Tibial nerve (tissue), 4 donors: ENCODE measurements around the gene NTPCR. TPM values are rescaled to one million over a fixed set of nuclear protein-coding genes. Genes with fewer than 3 reads are reported as not detected.
A peak's percentile ranks its signal among the peaks of the same experiment; 100 is the strongest.
"Not testable (repeated sequence)": the region's sequence is repeated elsewhere in the genome, so short reads cannot be mapped to it uniquely, and the experiment has no call there.

ENCODE experiments used
- DNase-seq, 2 donors: peaks; one replicate each; pipeline ENCODE4 v3.0.0-alpha.2; 2019; ENCODE audit warnings: low spot score in 2 of 2
- H3K27ac ChIP-seq, 4 donors: fragments of 200-600 bp; sonication (generic) in 3 of 4; one replicate each; pipeline ENCODE4 v1.5.1; 2017 to 2019; ENCODE audit warnings: mild to moderate bottlenecking in 1 of 4
- H3K27me3 ChIP-seq, 2 donors: fragments of 200-600 bp; sonication (generic) in 1 of 2; one replicate each; pipeline versions ENCODE4 v1.5.1 to v1.6.0; 2017 to 2019
- H3K36me3 ChIP-seq, 3 donors: fragments of 200-600 bp; sonication (generic); one replicate each; pipeline ENCODE4 v1.5.1; 2018 to 2019
- H3K4me1 ChIP-seq, 4 donors: fragments of 200-600 bp; sonication (generic) in 3 of 4; one replicate each; pipeline ENCODE4 v1.5.1; 2017 to 2019
- H3K4me3 ChIP-seq, 4 donors: fragments of 200-600 bp; sonication (generic) in 3 of 4; one replicate each; pipeline ENCODE4 v1.5.1; 2017 to 2019; ENCODE audit warnings: mild to moderate bottlenecking in 1 of 4, moderate library complexity in 1 of 4
- H3K9me3 ChIP-seq, 4 donors: fragments of 200-600 bp; sonication (generic) in 3 of 4; one replicate each; pipeline ENCODE4 v1.5.1; 2017 to 2019
- CTCF ChIP-seq, 5 experiments: fragments of 200-600 bp in 3 of 5; fragments of 450-650 bp in 2 of 5; sonication (generic) in 3 of 5; IDR thresholded peaks; one replicate each; pipeline ENCODE4 v1.5.1; 2016 to 2019; ENCODE audit warnings: antibody characterized with exemption in 5 of 5, mild to moderate bottlenecking in 3 of 5, moderate library complexity in 2 of 5
- EP300 ChIP-seq, 2 donors: sonication (generic); formaldehyde crosslinking; IDR thresholded peaks; one replicate each; pipeline ENCODE4 v1.6.1; 2017; ENCODE audit warnings: antibody characterized with exemption in 2 of 2, mild to moderate bottlenecking in 1 of 2
- POLR2A ChIP-seq, 2 donors: fragments of 450-650 bp; IDR thresholded peaks; one replicate each; pipeline ENCODE4 v1.6.1; 2017; ENCODE audit warnings: antibody characterized with exemption in 2 of 2, mild to moderate bottlenecking in 2 of 2, moderate library complexity in 2 of 2
- WGBS, 2 donors: methylation state at CpG; one replicate each; pipeline ENCODE4 v1.1.5; 2018; 5-methylcytosine and 5-hydroxymethylcytosine counted together
- total RNA-seq, 4 donors: library from RNA; depleted of rRNA; stranded (reverse); fragments of >200 nt; gene quantifications; one replicate each; pipeline ENCODE4 v1.1.0, GENCODE V29; 2016

NTPCR gene
- total RNA-seq, 4 donors from 2014 or later, result 16.5 to 20.0 (median 18.6) TPM

GRCh38 chr1:232999956-233000625, 49.7 kb downstream of the NTPCR start:
- Histone ChIP-seq H3K4me3 (no peak overlapping the region), H3K4me1 (no peaks in the 10 kb centered on the region), H3K36me3 (peaks cover 0 to 31% (median 0%) of the 10 kb centered on the region in 3 donors), H3K27me3 (no peaks in the 10 kb centered on the region), H3K9me3 (no peaks in the 10 kb centered on the region), H3K27ac (no peak overlapping the region)
- 93 to 97% methylated on average over 12 to 16 of the region's 16 CpGs for WGBS, 2 donors
- DNase-seq, result no peak
- TF ChIP-seq POLR2A (IDR thresholded peaks at IDR 0.05) (no peak), CTCF (IDR thresholded peaks at IDR 0.05) (no peak), EP300 (IDR thresholded peaks at IDR 0.05) (no peak)

GRCh38 chr1:233003638-233004037, 53.2 kb downstream of the NTPCR start:
- Histone ChIP-seq H3K4me1 (peaks cover 0 to 16% (median 0%) of the 10 kb centered on the region in 4 donors), H3K36me3 (peaks cover 0 to 15% (median 0%) of the 10 kb centered on the region in 3 donors)
- WGBS, 2 donors, result 92 to 95% methylated on average over 5 of the region's 5 CpGs
- not testable (repeated sequence) for H3K27ac ChIP-seq, H3K27me3 ChIP-seq, H3K4me3 ChIP-seq, H3K9me3 ChIP-seq, DNase-seq

GRCh38 chr1:233004451-233004850, 54.0 kb downstream of the NTPCR start:
- no peaks in the 10 kb centered on the region for H3K27me3 ChIP-seq
- 79 to 84% methylated on average over 9 of the region's 9 CpGs for WGBS, 2 donors
- TF ChIP-seq POLR2A (IDR thresholded peaks at IDR 0.05) (no peak), EP300 (IDR thresholded peaks at IDR 0.05) (no peak), CTCF (IDR thresholded peaks at IDR 0.05) (no peak)
- DNase-seq, result no peak
- peaks cover 0 to 9% (median 0%) of the 10 kb centered on the region in 3 donors for H3K36me3 ChIP-seq
- no peaks in the 10 kb centered on the region for H3K9me3 ChIP-seq
- peaks cover 0 to 16% (median 0%) of the 10 kb centered on the region in 4 donors for H3K4me1 ChIP-seq
- peak overlapping the region in 1 of 4 donors; percentile 68 for H3K27ac ChIP-seq
- H3K4me3 ChIP-seq, result no peak overlapping the region

- H3K4me1 ChIP-seq, result peaks cover 0 to 16% (median 0%) of the 10 kb centered on the region in 4 donors
- TF ChIP-seq CTCF (IDR thresholded peaks at IDR 0.05), result no peak
- TF ChIP-seq POLR2A (IDR thresholded peaks at IDR 0.05), result no peak
- TF ChIP-seq EP300 (IDR thresholded peaks at IDR 0.05), result no peak
- no peaks in the 10 kb centered on the region for H3K27me3 ChIP-seq
- DNase-seq, result no peak
- 87 to 88% methylated on average over 5 of the region's 5 CpGs for WGBS, 2 donors
- H3K9me3 ChIP-seq, result no peaks in the 10 kb centered on the region
- no peak overlapping the region for H3K4me3 ChIP-seq
- peaks cover 0 to 3% (median 0%) of the 10 kb centered on the region in 3 donors for H3K36me3 ChIP-seq
- peak overlapping the region in 1 of 4 donors; percentile 68 for H3K27ac ChIP-seq
These were observed 54.7 kb downstream of the NTPCR start for GRCh38 chr1:233005156-233005555.

- H3K4me1 ChIP-seq, result peaks cover 0 to 16% (median 0%) of the 10 kb centered on the region in 4 donors
- TF ChIP-seq POLR2A (IDR thresholded peaks at IDR 0.05) (no peak), CTCF (IDR thresholded peaks at IDR 0.05) (no peak), EP300 (IDR thresholded peaks at IDR 0.05) (no peak)
- H3K27ac ChIP-seq, result peak overlapping the region in 1 of 4 donors; percentile 68
- H3K4me3 ChIP-seq, result no peak overlapping the region
- no peak for DNase-seq
- WGBS, 2 donors, result 73 to 74% methylated on average over 8 of the region's 8 CpGs
- no peaks in the 10 kb centered on the region for H3K36me3 ChIP-seq
- H3K9me3 ChIP-seq, result no peaks in the 10 kb centered on the region
- no peaks in the 10 kb centered on the region for H3K27me3 ChIP-seq
These were observed 55.3 kb downstream of the NTPCR start for GRCh38 chr1:233005703-233006102.
